GM12878 (cell line): Measurements from ENCODE around the gene STX1B. TPM values are rescaled to one million over a fixed set of nuclear protein-coding genes. Genes with fewer than 3 reads are reported as not detected.

Source experiments
- ATAC-seq: fragments of 200-7000 bp; cut with Tn5 transposase; 3 replicates; pipeline ENCODE4 v1.9.1; 2020; ENCODE audit warnings: mild to moderate bottlenecking, moderate library complexity
- BruUV-seq: library from RNA; stranded (reverse); fragments of 400-500 nt; replicated peaks from 2 replicates; lab custom pipeline; 2021; lab: Mats Ljungman, UMichigan
- CTCF ChIA-PET: fragments of 300-600 bp; sonication (Branson Sonifier 250); formaldehyde crosslinking; extraction: SDS; loops from one replicate; lab custom pipeline; 2021; ENCODE audit warnings: inconsistent platforms; lab: Yijun Ruan, JAX
- POLR2A ChIA-PET: fragments of 350-600 bp; formaldehyde crosslinking; extraction: SDS; loops from one replicate; lab custom pipeline; 2021; ENCODE audit warnings: inconsistent platforms; lab: Charles Lee
- RAD21 ChIA-PET: fragments of 300-600 bp; sonication (Branson Sonifier 250); formaldehyde crosslinking; loops from one replicate; lab custom pipeline; 2023; ENCODE audit warnings: antibody characterized with exemption; ENCODE audit not compliant: unreplicated experiment; lab: Charles Lee
- SMC1A ChIA-PET: fragments of 300-600 bp; sonication (Branson Sonifier 250); formaldehyde crosslinking; loops from one replicate; lab custom pipeline; 2023; ENCODE audit not compliant: unreplicated experiment, uncharacterized antibody; lab: Charles Lee
- DNase-seq: peaks from one replicate; pipeline ENCODE4 v3.0.0-alpha.2; 2011; ENCODE audit warnings: low read depth, low spot score
- FAIRE-seq: peaks from 3 replicates; lab custom pipeline; 2011; peaks lifted over from hg19 to GRCh38; lab: Jason Lieb, UNC
- H2AFZ ChIP-seq: 2 replicates; pipeline ENCODE4 v1.6.0; 2011; ENCODE audit warnings: low read depth, low read length, control low read depth; ENCODE audit not compliant: control insufficient read depth
- H3K27ac ChIP-seq: 2 replicates; pipeline ENCODE4 v1.5.1; 2011; ENCODE audit warnings: control low read depth; ENCODE audit not compliant: control insufficient read depth, insufficient read depth
- H3K27me3 ChIP-seq, 2 experiments: replicated peaks in 1 of 2; 2 replicates each; pipeline versions ENCODE4 v1.6.0 to v1.6.1; 2011; ENCODE audit warnings: low read length in 1 of 2; ENCODE audit not compliant: control insufficient read depth in 2 of 2, insufficient read depth in 2 of 2
- H3K36me3 ChIP-seq, 2 experiments: 2 replicates each; pipeline ENCODE4 v1.5.1; 2011; ENCODE audit warnings: low read length in 1 of 2; ENCODE audit not compliant: control insufficient read depth in 2 of 2, insufficient read depth in 2 of 2
- H3K4me1 ChIP-seq: 2 replicates; pipeline ENCODE4 v1.6.1; 2011; ENCODE audit warnings: mild to moderate bottlenecking, low read length, moderate library complexity, mixed read lengths; ENCODE audit not compliant: control insufficient read depth, insufficient read depth
- H3K4me2 ChIP-seq: 2 replicates; pipeline ENCODE4 v1.6.0; 2011; ENCODE audit warnings: control low read depth; ENCODE audit not compliant: control insufficient read depth, insufficient read depth
- H3K4me3 ChIP-seq: fragments of 200-600 bp; sonication (generic); 2 replicates; pipeline ENCODE4 v1.5.1; 2016
- H3K79me2 ChIP-seq: 2 replicates; pipeline ENCODE4 v1.6.0; 2011; ENCODE audit warnings: low read length; ENCODE audit not compliant: control insufficient read depth, insufficient read depth
- H3K9ac ChIP-seq: 2 replicates; pipeline ENCODE4 v1.8.0; 2011; ENCODE audit warnings: low read length, control low read depth, mixed read lengths; ENCODE audit not compliant: control insufficient read depth, insufficient read depth
- H3K9me3 ChIP-seq: replicated peaks from 3 replicates; pipeline ENCODE4 v1.5.1; 2011; ENCODE audit warnings: mild to moderate bottlenecking, low read length; ENCODE audit not compliant: control insufficient read depth, insufficient read depth
- H4K20me1 ChIP-seq: 2 replicates; pipeline ENCODE4 v1.6.0; 2011; ENCODE audit not compliant: control insufficient read depth, insufficient read depth
- ASH2L ChIP-seq: fragments of 300-600, 200-600 bp; sonication (generic); IDR thresholded peaks from 2 replicates; pipeline ENCODE4 v1.6.1; 2017; ENCODE audit warnings: low read depth, mild to moderate bottlenecking, borderline replicate concordance
- ATF7 ChIP-seq: fragments of 450-650 bp; IDR thresholded peaks from 2 replicates; pipeline ENCODE4 v1.6.1; 2016; ENCODE audit warnings: low read depth, mild to moderate bottlenecking
- CBFB ChIP-seq: IDR thresholded peaks from 2 replicates; pipeline ENCODE4 v1.6.1; 2016; ENCODE audit warnings: antibody characterized with exemption, low read depth
- EP300 ChIP-seq, 2 experiments: fragments of 150-350 bp in 1 of 2; IDR thresholded peaks; 2 replicates each; pipeline ENCODE4 v1.6.1; 2011 to 2012; ENCODE audit warnings: low read depth in 2 of 2, low read length in 2 of 2, borderline replicate concordance in 1 of 2, improper control_type of control experiment in 1 of 2, inconsistent platforms in 1 of 2; ENCODE audit not compliant: control insufficient read depth in 1 of 2
- ESRRA ChIP-seq: IDR thresholded peaks from 2 replicates; pipeline ENCODE4 v1.6.1; 2012; ENCODE audit warnings: mild to moderate bottlenecking, low read length, improper control_type of control experiment
- HDAC6 ChIP-seq: fragments of 200-600 bp; sonication (generic); IDR thresholded peaks from one replicate; pipeline ENCODE4 v1.8.0; 2017; ENCODE audit warnings: antibody characterized with exemption; ENCODE audit not compliant: unreplicated experiment
- JUNB ChIP-seq: IDR thresholded peaks from 2 replicates; pipeline ENCODE4 v1.6.1; 2016; ENCODE audit warnings: antibody characterized with exemption, mild to moderate bottlenecking
- KDM1A ChIP-seq: fragments of 200-600 bp; sonication (generic); IDR thresholded peaks from 2 replicates; pipeline ENCODE4 v1.6.1; 2016; ENCODE audit warnings: borderline replicate concordance
- MTA2 ChIP-seq: fragments of 450-650 bp; IDR thresholded peaks from 2 replicates; pipeline ENCODE4 v1.6.1; 2016; ENCODE audit warnings: low read depth, mild to moderate bottlenecking, moderate library complexity
- NFYA ChIP-seq: IDR thresholded peaks from 2 replicates; pipeline ENCODE4 v1.6.1; 2011; ENCODE audit warnings: low read depth, mild to moderate bottlenecking, low read length, improper control_type of control experiment, borderline replicate concordance
- NFYB ChIP-seq: IDR thresholded peaks from 2 replicates; pipeline ENCODE4 v1.6.1; 2011; ENCODE audit warnings: low read depth, mild to moderate bottlenecking, low read length, improper control_type of control experiment, moderate library complexity; ENCODE audit not compliant: insufficient read depth
- PAX8 ChIP-seq: fragments of 450-650 bp; IDR thresholded peaks from 2 replicates; pipeline ENCODE4 v1.6.1; 2017; ENCODE audit warnings: mild to moderate bottlenecking, moderate library complexity
- PML ChIP-seq: IDR thresholded peaks from 2 replicates; pipeline ENCODE4 v1.6.1; 2012; ENCODE audit warnings: low read length, inconsistent platforms
- RAD21 ChIP-seq: IDR thresholded peaks from 2 replicates; pipeline ENCODE4 v1.6.1; 2011; ENCODE audit warnings: mild to moderate bottlenecking, low read depth, low read length, moderate library complexity; ENCODE audit not compliant: insufficient read depth
- RAD51 ChIP-seq: fragments of 450-650 bp; IDR thresholded peaks from 2 replicates; pipeline ENCODE4 v1.6.1; 2016; ENCODE audit warnings: moderate library complexity, mild to moderate bottlenecking, inconsistent platforms
- RB1 ChIP-seq: fragments of 450-650 bp; formaldehyde crosslinking; IDR thresholded peaks from 2 replicates; pipeline ENCODE4 v1.6.1; 2017; ENCODE audit warnings: mild to moderate bottlenecking, borderline replicate concordance
- SMAD5 ChIP-seq: IDR thresholded peaks from 2 replicates; pipeline ENCODE4 v1.6.1; 2016; ENCODE audit warnings: antibody characterized with exemption, low read depth
- ZNF217 ChIP-seq: fragments of 450-650 bp; IDR thresholded peaks from 2 replicates; pipeline ENCODE4 v1.6.1; 2017; ENCODE audit warnings: antibody characterized with exemption, mild to moderate bottlenecking
- ZNF384 ChIP-seq: IDR thresholded peaks from 2 replicates; pipeline ENCODE4 v1.6.1; 2012; ENCODE audit warnings: low read depth, mild to moderate bottlenecking, low read length, improper control_type of control experiment, borderline replicate concordance
- WGBS: methylation state at CpG from one replicate; pipeline ENCODE4 v1.1.6; 2016; ENCODE audit warnings: low lambda C conversion rate; ENCODE audit not compliant: insufficient replicate concordance, insufficient coverage; ENCODE audit errors: missing lambda C conversion rate; 5-methylcytosine and 5-hydroxymethylcytosine counted together
- in situ Hi-C: fragments of 300-500 bp; cut with MboI; formaldehyde crosslinking; loops from 9 replicates; pipeline ENCODE4 v1.14.3; 2018; ENCODE audit warnings: mixed read lengths
- intact Hi-C: fragments of 100-400 bp; cut with micrococcal nuclease; formaldehyde crosslinking; loops from one replicate; pipeline ENCODE4 v1.14.2; 2022; ENCODE audit not compliant: unreplicated experiment
- polyA plus RNA-seq, 11 experiments: library from polyadenylated mRNA; depleted of rRNA in 4 of 11; unstranded in 6 of 11; stranded (reverse) in 5 of 11; fragments of >200 nt; fragmentation: Nextera tagmentation in 4 of 11; fragmentation: Illumina TruSeq in 1 of 11; extraction: Ambion mirVana in 4 of 11; extraction: Trizol in 1 of 11; gene quantifications; 1 replicate in 1 of 11; 2 replicates in 10 of 11; pipeline versions ENCODE4 v1.2.1 to v1.2.3, GENCODE V29; 2011 to 2016; ENCODE audit warnings: inconsistent platforms in 2 of 11, missing spikeins in 2 of 11, low read depth in 1 of 11
- total RNA-seq, 4 experiments: library from RNA; depleted of rRNA in 3 of 4; stranded (reverse); fragments of >200 nt in 3 of 4; fragmentation: Illumina TruSeq in 1 of 4; extraction: Trizol in 1 of 4; gene quantifications; 2 replicates each; pipeline versions ENCODE4 v1.2.1 to v1.2.3, GENCODE V29; 2013 to 2021
- TF ChIP-seq, protein P1 (sequence below): fragments of 450-650 bp; IDR thresholded peaks from 2 replicates; pipeline ENCODE4 v1.6.1; 2017; ENCODE audit warnings: mild to moderate bottlenecking, low read depth, inconsistent platforms; ENCODE audit not compliant: poor library complexity, severe bottlenecking
- TF ChIP-seq, protein P2 (sequence below): fragments of 450-650 bp; IDR thresholded peaks from 2 replicates; pipeline ENCODE4 v1.6.1; 2016; ENCODE audit warnings: mild to moderate bottlenecking

Gene STX1B
- total and polyA plus RNA-seq, 10 of the 15 experiments (the other 5 are each of a cell fraction or from before 2014, with no cell fraction given), result 0.22 to 2.5 (median 1.1) TPM

DNA sequence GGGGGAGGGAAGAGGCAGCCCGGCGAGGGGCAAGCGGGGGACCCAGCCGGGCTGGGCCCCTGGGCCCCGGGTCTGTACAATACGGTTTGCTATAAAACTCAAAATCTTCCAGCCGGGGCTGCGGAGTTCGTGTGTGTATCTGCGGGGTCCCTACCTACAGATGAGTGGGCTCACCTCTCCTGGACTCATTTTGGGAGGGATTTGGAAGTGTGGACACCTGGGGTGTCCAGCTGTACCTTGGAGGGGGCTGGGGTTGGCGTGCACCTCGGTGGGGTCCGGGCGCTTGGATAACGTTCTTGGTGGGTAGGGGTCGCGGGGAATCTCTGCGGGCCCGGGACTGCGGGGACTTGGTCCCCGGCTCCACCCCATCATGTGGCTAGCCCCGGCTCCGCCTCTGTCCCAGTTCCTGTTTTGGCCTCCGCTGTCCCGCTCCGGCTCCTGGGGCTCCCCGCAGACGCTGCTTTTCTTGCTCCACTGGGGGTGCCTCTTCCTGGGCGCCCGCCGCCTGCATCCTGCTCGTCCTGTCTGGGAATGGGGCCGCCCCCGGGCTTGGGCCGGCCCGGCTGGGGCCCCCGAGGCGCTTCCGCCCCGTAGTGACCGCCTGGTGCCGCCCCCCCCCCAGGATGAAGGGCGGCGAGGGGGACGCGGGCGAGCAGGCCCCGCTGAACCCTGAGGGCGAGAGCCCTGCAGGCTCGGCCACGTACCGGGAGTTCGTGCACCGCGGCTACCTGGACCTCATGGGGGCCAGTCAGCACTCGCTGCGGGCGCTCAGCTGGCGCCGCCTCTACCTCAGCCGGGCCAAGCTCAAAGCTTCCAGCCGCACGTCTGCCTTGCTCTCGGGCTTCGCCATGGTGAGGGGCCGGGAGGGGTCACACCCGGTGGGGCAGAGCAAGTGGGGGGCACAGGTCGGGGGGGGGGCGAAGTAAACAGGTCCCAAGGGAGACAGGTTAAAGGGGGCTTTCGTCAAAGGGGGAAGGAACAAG is 61.5 kb downstream of the STX1B start, which contains the start of gene ORAI3:
Gene ORAI3 (plus strand): TSS at position 402 of the 983 bp plus-strand sequence. CDS start 222 bp downstream, at position 624.
- H3K9ac ChIP-seq, result peak within 1 kb of the TSS; percentile 82
- WGBS, result 1% methylated on average over 40 of the region's 70 CpGs
- CTCF ChIA-PET, result interaction anchor here (0.6 to 2.0 kb wide), 6 partner anchors 8 to 496 kb away, joined by 3 to 14 read pairs (median 4); partner anchors contain the start of gene BCL7C
- peak within 1 kb of the TSS; percentile 54 for H2AFZ ChIP-seq
- H4K20me1 ChIP-seq, result no peaks in the 10 kb centered on the region
- in situ Hi-C loops (no loop called here), intact Hi-C loops (no loop called here)
- FAIRE-seq, result no peak
- H3K79me2 ChIP-seq, result peaks cover 19% of the 10 kb centered on the region
- peak; percentile 88 for ATAC-seq
- no peak for DNase-seq
- H3K36me3 ChIP-seq, result 0 out of 4 replicates have a peak, but pooled peaks cover 1 to 8% of the 10 kb centered on the region in 2 experiments
- H3K4me3 ChIP-seq, result peak within 1 kb of the TSS; percentile 99
- no TSS peak for BruUV-seq
- H3K4me2 ChIP-seq, result peak within 1 kb of the TSS; percentile 77
- no peaks in the 10 kb centered on the region for H3K27me3 ChIP-seq
- H3K4me1 ChIP-seq, result peaks cover 13% of the 10 kb centered on the region
- peak within 1 kb of the TSS; percentile 82 for H3K27ac ChIP-seq
- POLR2A ChIA-PET, result interaction anchor here (0.6 to 1.2 kb wide), 6 partner anchors 46 to 1175 kb away, joined by 3 to 7 read pairs (median 4); partner anchors contain the start of gene ZNF267
- H3K9me3 ChIP-seq, result no peaks in the 10 kb centered on the region
- RAD21 ChIA-PET, result interaction anchor here (0.6 to 0.7 kb wide), 2 partner anchors 168 to 255 kb away, joined by 3 read pairs; partner anchors contain the start of gene KAT8
- SMC1A ChIA-PET, result interaction anchor here (0.5 to 1.7 kb wide), 2 partner anchors 8 to 103 kb away, joined by 3 to 5 read pairs; no protein-coding TSS in a partner anchor
- TF ChIP-seq ZNF217 (no peak), CBFB (peak; percentile 81), PML (peak; percentile 43; the same call in 1 of the 2 replicates), RAD21 (no peak), SMAD5 (no peak), ASH2L (no peak), ESRRA (no peak), EP300 (IDR thresholded peaks at IDR 0.05; ENCODE audit: borderline replicate concordance in 1 of 2, control insufficient read depth in 1 of 2, low read depth in 2 of 2, low read length in 2 of 2) (0 out of 4 replicates have a peak, but pooled peaks of 1 of the 2 experiments have one; percentile 24), RB1 (peak; percentile 69; the same call in 1 of the 2 replicates), ATF7 (0 out of 2 replicates have a peak, but pooled peaks have one; percentile 14), JUNB (no peak), HDAC6 (no peak), NFYB (no peak), PAX8 (no peak), KDM1A (no peak), RAD51 (peak; percentile 67), NFYA (no peak), ZNF384 (no peak), MTA2 (peak; percentile 20; the same call in 1 of the 2 replicates)
- TF ChIP-seq, protein P1, sequence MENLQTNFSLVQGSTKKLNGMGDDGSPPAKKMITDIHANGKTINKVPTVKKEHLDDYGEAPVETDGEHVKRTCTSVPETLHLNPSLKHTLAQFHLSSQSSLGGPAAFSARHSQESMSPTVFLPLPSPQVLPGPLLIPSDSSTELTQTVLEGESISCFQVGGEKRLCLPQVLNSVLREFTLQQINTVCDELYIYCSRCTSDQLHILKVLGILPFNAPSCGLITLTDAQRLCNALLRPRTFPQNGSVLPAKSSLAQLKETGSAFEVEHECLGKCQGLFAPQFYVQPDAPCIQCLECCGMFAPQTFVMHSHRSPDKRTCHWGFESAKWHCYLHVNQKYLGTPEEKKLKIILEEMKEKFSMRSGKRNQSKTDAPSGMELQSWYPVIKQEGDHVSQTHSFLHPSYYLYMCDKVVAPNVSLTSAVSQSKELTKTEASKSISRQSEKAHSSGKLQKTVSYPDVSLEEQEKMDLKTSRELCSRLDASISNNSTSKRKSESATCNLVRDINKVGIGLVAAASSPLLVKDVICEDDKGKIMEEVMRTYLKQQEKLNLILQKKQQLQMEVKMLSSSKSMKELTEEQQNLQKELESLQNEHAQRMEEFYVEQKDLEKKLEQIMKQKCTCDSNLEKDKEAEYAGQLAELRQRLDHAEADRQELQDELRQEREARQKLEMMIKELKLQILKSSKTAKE, result no peak
- TF ChIP-seq, protein P2, sequence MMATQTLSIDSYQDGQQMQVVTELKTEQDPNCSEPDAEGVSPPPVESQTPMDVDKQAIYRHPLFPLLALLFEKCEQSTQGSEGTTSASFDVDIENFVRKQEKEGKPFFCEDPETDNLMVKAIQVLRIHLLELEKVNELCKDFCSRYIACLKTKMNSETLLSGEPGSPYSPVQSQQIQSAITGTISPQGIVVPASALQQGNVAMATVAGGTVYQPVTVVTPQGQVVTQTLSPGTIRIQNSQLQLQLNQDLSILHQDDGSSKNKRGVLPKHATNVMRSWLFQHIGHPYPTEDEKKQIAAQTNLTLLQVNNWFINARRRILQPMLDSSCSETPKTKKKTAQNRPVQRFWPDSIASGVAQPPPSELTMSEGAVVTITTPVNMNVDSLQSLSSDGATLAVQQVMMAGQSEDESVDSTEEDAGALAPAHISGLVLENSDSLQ, result no peak
